C1 segment of cervical spinal cord (tissue), 14 donors: ENCODE measurements around the gene ERVH48-1.
"Not testable (repeated sequence)": the region's sequence is repeated elsewhere in the genome, so short reads cannot be mapped to it uniquely, and the experiment has no call there.

Experiments
- DNase-seq, 14 donors: peaks; one replicate each; lab custom pipeline; 2025; lab: John Stamatoyannopoulos, UW

ERVH48-1 gene

GRCh38 chr21:42939582-42940413, 14.4 kb upstream of the ERVH48-1 start:
- peak in 8 of 14 donors; percentile 5 to 69 (median 24) for DNase-seq

- DNase-seq: not testable (repeated sequence)
These were observed 13.2 kb upstream of the ERVH48-1 start for GRCh38 chr21:42938606-42938995.

- no peak for DNase-seq
These were observed 12.7 kb upstream of the ERVH48-1 start for GRCh38 chr21:42937960-42938605.

GRCh38 chr21:42937034-42937940, 11.9 kb upstream of the ERVH48-1 start:
- not testable (repeated sequence) for DNase-seq

GRCh38 chr21:42936360-42936759, 10.9 kb upstream of the ERVH48-1 start:
- not testable (repeated sequence) for DNase-seq

- not testable (repeated sequence) for DNase-seq
These were observed 8.5 kb upstream of the ERVH48-1 start for GRCh38 chr21:42933973-42934372.

GRCh38 chr21:42933137-42933970, 7.9 kb upstream of the ERVH48-1 start:
- not testable (repeated sequence) for DNase-seq

GRCh38 chr21:42932378-42933136, 7.1 kb upstream of the ERVH48-1 start:
- DNase-seq: not testable (repeated sequence)

- DNase-seq: no peak
These were observed 6.3 kb upstream of the ERVH48-1 start for GRCh38 chr21:42931560-42932235.

GRCh38 chr21:42929969-42930368, 4.5 kb upstream of the ERVH48-1 start:
- no peak for DNase-seq

GRCh38 chr21:42927474-42928200, 2.2 kb upstream of the ERVH48-1 start:
- not testable (repeated sequence) for DNase-seq

GRCh38 chr21:42924433-42924751, 1.0 kb downstream of the ERVH48-1 start:
- DNase-seq: no peak

- peak in 11 of 14 donors; percentile 19 to 66 (median 51) for DNase-seq
These were observed 1.6 kb downstream of the ERVH48-1 start for GRCh38 chr21:42923553-42924432.

- no peak for DNase-seq
These were observed 2.5 kb downstream of the ERVH48-1 start for GRCh38 chr21:42922918-42923317.

GRCh38 chr21:42921927-42922326, 3.5 kb downstream of the ERVH48-1 start:
- no peak for DNase-seq

GRCh38 chr21:42918291-42918690, 7.1 kb downstream of the ERVH48-1 start:
- no peak for DNase-seq

GRCh38 chr21:42913476-42913875, 12.0 kb downstream of the ERVH48-1 start:
- no peak for DNase-seq

- not testable (repeated sequence) for DNase-seq
These were observed 13.5 kb downstream of the ERVH48-1 start for GRCh38 chr21:42911920-42912319.
